ENCODE measurements around the gene TRIM17.

- TF ChIP-seq ZNF431 (CRISPR knock-in tag; IDR thresholded peaks at IDR 0.05; ENCODE audit: borderline replicate concordance, low read depth) (no peak), ATF1 (CRISPR knock-in tag; IDR thresholded peaks at IDR 0.05) (no peak), CTCF (CRISPR knock-in tag; IDR thresholded peaks at IDR 0.05) (no peak), HDAC6 (IDR thresholded peaks at IDR 0.05; ENCODE audit: low read depth, low read length) (no peak), CBX5 (CRISPR knock-in tag; IDR thresholded peaks at IDR 0.05; ENCODE audit: borderline replicate concordance) (no peak), EHMT2 (IDR thresholded peaks at IDR 0.05; ENCODE audit: borderline replicate concordance, low read depth, low read length) (no peak), ELF3 (CRISPR knock-in tag; IDR thresholded peaks at IDR 0.05) (no peak)
Observed at GRCh38 chr1:228399531-228400236, 17.0 kb downstream of the TRIM17 start.
